ENCODE data around the gene LLPH.

LLPH gene

DNA sequence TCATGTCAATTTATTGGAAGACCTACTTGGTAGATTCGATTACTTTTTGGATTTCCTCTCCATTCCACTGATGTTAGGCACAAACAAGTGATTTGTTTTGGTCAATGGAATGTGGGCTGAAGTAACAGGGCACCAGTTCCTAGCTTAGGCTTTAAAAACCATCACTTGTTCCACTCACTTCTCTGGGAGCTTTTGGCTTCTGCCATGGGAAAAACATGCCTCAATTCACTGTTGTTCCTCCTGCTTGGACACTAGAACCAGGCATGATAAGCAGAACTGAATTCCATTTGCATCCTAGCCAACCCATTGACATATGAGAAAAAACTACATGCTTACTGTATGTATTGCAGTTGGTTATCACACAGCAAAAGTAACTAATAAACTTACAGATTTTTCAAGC, 47.8 kb downstream of the LLPH start:
- TF ChIP-seq, protein P1, sequence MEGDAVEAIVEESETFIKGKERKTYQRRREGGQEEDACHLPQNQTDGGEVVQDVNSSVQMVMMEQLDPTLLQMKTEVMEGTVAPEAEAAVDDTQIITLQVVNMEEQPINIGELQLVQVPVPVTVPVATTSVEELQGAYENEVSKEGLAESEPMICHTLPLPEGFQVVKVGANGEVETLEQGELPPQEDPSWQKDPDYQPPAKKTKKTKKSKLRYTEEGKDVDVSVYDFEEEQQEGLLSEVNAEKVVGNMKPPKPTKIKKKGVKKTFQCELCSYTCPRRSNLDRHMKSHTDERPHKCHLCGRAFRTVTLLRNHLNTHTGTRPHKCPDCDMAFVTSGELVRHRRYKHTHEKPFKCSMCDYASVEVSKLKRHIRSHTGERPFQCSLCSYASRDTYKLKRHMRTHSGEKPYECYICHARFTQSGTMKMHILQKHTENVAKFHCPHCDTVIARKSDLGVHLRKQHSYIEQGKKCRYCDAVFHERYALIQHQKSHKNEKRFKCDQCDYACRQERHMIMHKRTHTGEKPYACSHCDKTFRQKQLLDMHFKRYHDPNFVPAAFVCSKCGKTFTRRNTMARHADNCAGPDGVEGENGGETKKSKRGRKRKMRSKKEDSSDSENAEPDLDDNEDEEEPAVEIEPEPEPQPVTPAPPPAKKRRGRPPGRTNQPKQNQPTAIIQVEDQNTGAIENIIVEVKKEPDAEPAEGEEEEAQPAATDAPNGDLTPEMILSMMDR (conservative IDR thresholded peaks at IDR 0.05; ENCODE audit: low read length): no peak
- DNase-seq (ENCODE audit: low read depth): no peak
- no peak overlapping the region for H3K4me3 ChIP-seq (ENCODE audit: low read length)

DNA sequence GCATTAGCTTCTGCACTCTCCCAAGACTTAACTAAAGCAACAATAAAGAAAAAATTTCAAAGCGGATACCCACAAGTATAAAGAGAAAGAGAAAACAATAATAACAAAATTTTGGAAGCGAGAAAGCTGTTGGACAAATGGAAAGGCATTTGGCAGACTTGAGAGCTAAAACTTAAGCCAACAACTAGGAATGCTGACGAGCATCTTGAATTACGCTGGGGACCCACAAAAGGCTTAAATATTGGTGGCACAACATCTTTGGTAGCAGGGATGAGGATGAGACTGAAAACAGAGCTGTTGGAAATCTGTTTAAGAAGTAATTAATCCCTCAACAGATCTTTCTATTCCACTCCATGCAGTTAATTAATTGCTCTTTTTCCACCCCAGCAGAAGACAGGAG, 49.8 kb downstream of the LLPH start:
- DNase-seq (ENCODE audit: low read depth): no peak
- H3K4me3 ChIP-seq (ENCODE audit: low read length): no peak overlapping the region
- TF ChIP-seq, protein P1 (conservative IDR thresholded peaks at IDR 0.05; ENCODE audit: low read length): no peak

DNA sequence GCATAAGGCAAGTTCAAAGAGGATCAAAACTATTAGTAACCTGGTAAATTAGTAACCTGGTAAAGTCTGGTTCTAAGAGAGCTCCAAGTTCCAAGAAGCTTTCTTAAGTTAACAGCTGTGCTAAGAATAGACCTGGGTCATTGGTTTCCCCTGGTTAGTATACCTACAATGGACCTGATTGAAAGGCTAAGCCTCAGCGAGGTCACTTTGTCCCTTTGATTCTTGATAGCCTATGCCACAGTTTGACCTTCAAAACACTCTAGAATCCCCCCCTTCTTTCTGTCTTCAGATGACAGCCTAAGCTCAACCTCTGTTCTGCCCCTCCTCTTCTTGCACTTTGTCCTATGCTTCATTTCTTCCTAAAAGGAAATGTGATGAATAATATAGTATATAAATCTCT, 53.0 kb downstream of the LLPH start:
- TF ChIP-seq, protein P1 (conservative IDR thresholded peaks at IDR 0.05; ENCODE audit: low read length): no peak
- DNase-seq (ENCODE audit: low read depth): no peak
- no peak overlapping the region for H3K4me3 ChIP-seq (ENCODE audit: low read length)

DNA sequence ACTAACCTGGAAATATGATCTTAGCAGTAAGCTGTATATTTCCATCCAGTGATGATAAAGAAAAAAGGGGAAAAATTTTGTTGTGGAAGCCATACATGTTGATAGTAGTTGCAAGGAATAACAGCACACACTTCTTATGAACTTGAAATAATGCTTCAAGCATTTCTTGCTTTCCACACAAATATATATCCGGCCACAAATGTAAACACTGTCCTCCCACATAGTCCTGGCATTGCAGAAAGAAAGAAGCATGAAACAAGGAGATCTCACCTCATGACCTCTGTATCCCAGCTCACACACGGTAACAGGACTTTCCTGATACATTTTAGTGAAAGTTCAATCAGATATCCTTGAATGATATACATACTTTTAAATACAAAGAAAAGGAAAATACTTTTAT, 56.0 kb downstream of the LLPH start:
- TF ChIP-seq, protein P1 (conservative IDR thresholded peaks at IDR 0.05; ENCODE audit: low read length): no peak
- peak; percentile 15 for DNase-seq (ENCODE audit: low read depth)

DNA sequence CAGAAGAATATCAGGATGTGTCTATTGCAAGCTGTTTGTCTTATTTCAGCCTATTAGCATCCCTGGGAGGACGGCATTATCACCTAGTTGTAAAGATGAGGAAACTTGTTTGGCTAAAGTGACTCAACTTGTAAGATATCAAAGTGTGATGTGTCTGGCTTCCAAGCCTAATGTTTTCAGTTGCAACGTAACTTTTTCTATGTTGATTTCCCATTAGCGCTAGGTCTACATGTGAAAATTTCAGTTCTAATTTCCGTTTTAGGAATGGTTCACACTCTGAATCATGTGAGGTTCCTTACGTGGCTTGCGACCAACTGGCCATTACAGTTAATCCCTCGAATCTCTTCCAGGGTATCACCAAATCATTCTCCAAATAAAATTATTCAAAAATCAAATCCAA, 58.0 kb downstream of the LLPH start:
- TF ChIP-seq, protein P1 (conservative IDR thresholded peaks at IDR 0.05; ENCODE audit: low read length): no peak
- no peak for DNase-seq (ENCODE audit: low read depth)
- no peak overlapping the region for H3K4me3 ChIP-seq (ENCODE audit: low read length)

More for the DNA sequence above, 56.0 kb downstream of the LLPH start:
- no peak overlapping the region for H3K4me3 ChIP-seq (ENCODE audit: low read length)

DNA sequence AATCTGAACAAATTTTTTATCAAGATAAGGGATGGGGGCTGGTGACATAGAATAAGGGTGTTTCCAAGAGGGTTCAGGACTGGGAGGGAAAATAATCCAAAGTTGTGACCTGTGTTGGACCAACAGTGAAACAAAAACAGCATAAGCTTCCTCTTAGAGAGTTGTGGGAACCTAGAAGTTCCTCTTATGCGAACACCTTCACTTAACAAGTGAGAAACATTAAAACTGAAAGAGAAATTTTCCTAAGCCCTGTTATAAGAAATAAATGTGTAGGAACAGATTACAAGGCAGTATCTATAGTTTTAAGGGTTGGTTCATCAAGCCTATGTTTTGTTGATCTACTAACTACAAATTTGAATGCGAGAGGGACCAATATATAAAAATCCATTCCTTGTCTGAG, 58.4 kb downstream of the LLPH start:
- DNase-seq (ENCODE audit: low read depth): no peak
- H3K4me3 ChIP-seq (ENCODE audit: low read length): no peak overlapping the region
- TF ChIP-seq, protein P1 (conservative IDR thresholded peaks at IDR 0.05; ENCODE audit: low read length): no peak

DNA sequence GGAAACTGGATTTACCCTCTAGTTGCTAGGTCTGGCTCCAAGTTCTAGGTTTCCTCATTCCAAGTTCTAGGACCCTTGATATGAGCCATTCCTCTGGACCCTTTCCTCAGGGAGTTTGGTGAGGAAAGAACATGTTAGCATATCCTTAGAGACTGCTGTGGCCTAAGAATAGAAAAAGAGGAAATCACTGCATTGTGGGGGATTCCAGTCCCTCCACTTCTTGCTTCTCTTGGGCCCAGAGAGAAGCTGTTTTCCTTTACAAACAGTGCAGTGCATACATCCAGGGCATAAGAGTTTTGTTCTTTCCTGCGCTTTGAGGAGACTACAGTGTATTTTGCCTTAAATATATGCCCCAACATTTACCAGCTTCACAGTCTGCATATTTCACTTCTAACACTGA, 59.0 kb downstream of the LLPH start:
- TF ChIP-seq, protein P1 (conservative IDR thresholded peaks at IDR 0.05; ENCODE audit: low read length): no peak
- H3K4me3 ChIP-seq (ENCODE audit: low read length): no peak overlapping the region
- DNase-seq (ENCODE audit: low read depth): no peak

Measured in AG10803 (cell line).